Stimulated activated CD4-positive, alpha-beta T cell treated with anti-CD3 and anti-CD28 coated beads, Interleukin-1b, Interleukin-23, amount 100 ng/mL, for 48 hours (primary cell): ENCODE results near the gene OR2G2.
A peak's percentile ranks its signal among the peaks of the same experiment; 100 is the strongest.

Experiments
- DNase-seq: peaks from one replicate; pipeline ENCODE4 v3.0.0-alpha.2; 2020

OR2G2 gene, protein sequence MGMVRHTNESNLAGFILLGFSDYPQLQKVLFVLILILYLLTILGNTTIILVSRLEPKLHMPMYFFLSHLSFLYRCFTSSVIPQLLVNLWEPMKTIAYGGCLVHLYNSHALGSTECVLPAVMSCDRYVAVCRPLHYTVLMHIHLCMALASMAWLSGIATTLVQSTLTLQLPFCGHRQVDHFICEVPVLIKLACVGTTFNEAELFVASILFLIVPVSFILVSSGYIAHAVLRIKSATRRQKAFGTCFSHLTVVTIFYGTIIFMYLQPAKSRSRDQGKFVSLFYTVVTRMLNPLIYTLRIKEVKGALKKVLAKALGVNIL

DNA sequence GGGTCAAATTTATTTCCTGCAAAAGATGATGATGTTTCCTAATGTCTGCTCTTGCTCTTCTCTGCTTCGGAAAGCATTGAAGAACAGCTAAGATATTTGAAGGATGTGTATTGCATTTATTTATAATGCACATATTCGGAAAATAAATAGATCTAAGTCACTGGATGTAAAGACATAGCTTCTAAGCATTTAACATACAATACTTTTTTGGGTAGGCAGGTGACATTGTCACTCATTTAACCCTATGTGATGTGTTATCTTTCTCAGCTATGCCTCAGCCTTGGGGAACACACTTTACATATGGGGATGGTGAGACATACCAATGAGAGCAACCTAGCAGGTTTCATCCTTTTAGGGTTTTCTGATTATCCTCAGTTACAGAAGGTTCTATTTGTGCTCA, at the start of gene OR2G2:
Gene OR2G2, plus strand, starts transcription at position 301 of the 400 bp plus-strand sequence. Its CDS starts 0 bp downstream, at position 301.
- DNase-seq, result no peak

GRCh38 chr1:247538561-247538960, 49.6 kb upstream of the OR2G2 start:
- DNase-seq, result no peak

GRCh38 chr1:247539215-247539614, 48.9 kb upstream of the OR2G2 start:
- no peak for DNase-seq

- no peak for DNase-seq
Observed at GRCh38 chr1:247540581-247540980, 47.6 kb upstream of the OR2G2 start.

GRCh38 chr1:247542811-247543210, 45.3 kb upstream of the OR2G2 start:
- DNase-seq, result no peak

DNA sequence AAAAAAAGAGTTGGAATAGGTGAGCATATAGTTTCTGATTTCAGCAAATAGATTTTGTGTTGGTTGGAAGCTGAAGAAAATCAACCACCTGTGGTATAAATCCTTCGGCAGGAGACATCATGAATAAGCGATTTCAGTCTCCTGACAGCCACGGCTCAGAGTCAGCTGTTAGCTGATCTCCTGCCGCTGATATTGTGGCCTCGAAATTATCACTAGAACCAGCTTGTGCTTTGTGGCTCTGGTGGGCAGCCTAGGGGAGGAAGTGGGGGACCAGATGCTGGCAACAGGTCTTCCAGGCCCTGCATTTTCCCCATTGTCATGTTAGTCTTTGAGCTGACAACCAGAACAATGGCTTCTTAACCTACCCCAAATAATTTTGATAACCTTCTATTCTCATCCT, 40.1 kb upstream of the OR2G2 start:
- DNase-seq, result no peak

GRCh38 chr1:247548769-247549182, 39.4 kb upstream of the OR2G2 start, which contains the start of gene GCSAML:
GCSAML (plus strand) TSS chr1:247549134; CDS start chr1:247549192, 58 bp downstream.
- peak; percentile 5 for DNase-seq

DNA sequence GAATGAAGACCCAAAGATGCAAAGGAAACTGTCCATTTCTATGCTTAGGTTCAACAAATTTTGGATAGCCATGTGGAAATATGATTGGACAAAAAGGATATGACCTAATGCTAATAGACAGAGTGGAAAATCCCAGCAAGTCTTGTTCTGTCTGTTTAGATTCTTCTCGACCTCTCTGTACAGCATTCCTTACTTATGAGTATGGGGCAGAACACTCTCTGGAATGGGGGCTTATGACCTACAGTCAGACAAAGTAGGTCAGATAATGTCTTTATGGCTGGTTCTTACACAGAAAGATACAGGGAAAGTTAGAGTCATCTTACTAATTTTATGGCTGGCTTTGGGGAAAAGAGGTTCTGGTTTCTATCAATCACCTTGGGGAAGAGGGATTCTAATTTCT, 36.4 kb upstream of the OR2G2 start:
- no peak for DNase-seq

- DNase-seq, result no peak
Observed at GRCh38 chr1:247552231-247552630, 35.9 kb upstream of the OR2G2 start.

DNA sequence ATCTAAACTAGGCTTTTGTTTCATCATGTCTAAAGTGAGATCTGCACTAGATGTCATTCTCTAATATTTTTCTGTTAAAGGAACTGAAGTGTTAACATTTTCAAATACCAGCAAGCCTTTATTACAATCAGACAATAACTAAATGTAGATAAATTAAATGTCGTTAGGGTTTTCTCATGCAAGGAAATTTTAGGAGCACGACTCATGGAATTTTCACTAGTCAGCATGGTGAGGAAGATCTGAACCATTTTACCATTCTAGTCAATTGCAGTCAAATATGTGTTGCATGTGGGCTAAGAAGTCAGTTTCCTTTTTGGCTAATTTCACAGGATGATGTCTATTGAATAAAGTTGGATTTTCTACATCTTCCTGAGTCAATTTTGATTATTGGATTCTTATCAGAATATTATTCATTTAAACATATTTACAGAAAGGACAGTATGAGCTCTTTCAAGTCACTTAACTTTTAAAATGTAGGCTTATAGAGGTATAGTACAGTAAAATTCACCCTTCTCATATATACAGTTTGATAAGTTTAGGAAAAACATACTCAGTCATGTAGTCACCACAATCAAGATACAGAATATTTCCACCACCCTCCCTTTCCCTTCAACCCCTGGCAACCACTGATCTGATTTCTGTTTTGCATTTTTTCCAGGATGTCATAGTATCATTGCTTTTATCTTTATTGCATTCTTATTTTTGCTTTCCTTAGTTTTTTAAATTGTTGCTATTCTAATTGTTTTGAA, 30.1 kb upstream of the OR2G2 start:
- no peak for DNase-seq

GRCh38 chr1:247561711-247562110, 26.4 kb upstream of the OR2G2 start:
- DNase-seq, result no peak

DNA sequence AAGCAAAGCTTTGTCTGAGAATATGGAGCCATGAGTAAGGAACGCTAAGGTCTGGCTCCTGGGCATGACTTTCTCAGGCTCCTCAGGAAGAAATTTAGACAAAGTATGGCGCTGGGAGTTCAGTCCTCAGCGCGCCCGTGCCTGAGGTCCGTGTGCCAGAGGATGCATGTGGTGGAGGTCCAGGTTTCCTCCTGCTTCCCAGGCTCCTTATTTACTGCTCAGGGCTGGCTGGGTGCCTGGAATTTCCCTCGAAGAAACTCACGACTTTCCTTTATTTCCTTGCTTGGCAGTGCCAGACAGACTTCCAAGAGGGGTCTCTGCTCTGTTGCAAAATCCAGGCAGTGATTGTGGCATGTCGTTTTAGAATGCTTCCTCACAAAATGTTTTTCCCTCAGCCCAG, 26.0 kb upstream of the OR2G2 start:
- no peak for DNase-seq

DNA sequence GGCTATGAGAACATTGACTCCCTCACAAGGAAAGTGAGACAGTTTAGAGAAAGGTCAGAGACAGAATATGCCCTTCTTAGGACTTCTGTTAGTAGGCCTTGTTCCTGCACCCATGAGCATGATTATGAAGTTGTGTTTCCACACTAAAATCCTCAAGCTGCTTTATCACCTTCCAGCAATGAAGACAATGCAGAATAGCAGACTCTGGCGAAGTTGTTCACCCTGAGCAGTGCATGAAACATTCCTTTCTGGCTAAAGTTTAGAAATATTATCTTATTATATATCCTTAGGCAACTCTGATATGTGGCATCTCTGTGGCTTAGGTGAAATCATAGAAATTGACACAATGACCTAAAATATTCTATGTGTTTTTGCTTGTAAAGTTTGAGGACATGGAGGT, 13.9 kb upstream of the OR2G2 start:
- DNase-seq, result no peak

DNA sequence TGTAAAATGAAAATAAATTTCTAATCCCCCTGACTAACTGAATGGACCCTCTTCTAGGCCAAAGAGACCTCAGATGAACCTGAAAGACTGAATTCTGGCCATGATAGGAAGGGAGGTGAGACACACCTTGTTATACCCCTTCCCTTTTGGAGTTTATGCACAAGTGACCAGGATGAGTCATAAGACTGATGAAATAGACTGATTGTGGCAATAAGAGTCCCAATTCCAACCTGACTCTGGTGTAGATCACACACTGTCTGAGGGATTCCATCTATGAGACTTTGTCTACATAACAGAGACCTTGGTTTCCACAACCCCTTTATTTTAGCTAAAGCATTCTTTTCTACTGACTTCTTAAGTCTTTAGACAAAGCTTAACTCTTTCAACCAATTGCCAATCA, 13.5 kb upstream of the OR2G2 start:
- DNase-seq, result no peak

- DNase-seq, result no peak
Observed at GRCh38 chr1:247576514-247576913, 11.6 kb upstream of the OR2G2 start.

GRCh38 chr1:247578946-247579460, 9.2 kb upstream of the OR2G2 start:
- no peak for DNase-seq

GRCh38 chr1:247605286-247605685, 17.1 kb downstream of the OR2G2 start, which contains the start of gene OR2G3:
OR2G3 (plus strand) TSS chr1:247605586; CDS start chr1:247605586, 0 bp downstream.
- no peak for DNase-seq

DNA sequence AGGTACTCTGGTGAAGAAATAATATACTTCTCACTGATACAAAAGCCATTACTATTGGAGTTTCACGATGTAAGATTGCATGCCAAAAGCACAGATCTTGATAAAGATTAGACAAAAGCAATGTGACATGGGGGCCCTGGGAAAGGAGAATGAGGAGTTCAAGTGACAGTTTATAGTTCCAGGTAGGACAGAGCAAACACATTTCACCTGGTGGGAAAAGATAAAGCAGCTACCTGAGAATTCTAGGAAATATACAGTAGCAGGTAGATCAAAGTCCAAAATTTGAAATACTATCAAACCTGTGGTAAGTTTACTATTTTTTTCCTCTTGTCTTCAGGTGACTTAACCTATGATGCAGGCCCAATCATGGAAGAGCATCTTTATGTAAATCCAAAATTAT, 25.2 kb downstream of the OR2G2 start:
- DNase-seq, result no peak

DNA sequence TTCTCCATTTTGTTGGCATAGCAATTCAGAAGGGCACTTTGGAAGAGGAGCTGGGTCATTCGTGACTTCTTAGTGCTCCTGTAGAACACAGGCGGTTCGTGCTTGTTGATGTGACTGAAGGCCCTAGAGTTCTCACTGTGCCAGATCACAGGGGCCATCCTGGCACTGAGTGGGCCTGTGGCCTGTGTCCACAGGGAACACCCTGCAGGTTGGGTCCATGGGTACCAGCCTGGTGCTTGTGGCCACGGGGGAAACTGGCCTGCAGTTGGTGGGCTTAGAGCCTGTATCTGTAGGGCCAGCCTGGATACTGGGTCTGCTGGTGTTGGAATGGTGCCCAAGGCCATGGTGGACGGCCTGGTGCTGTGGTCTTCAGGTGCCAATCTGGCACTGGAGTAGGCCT, 26.5 kb downstream of the OR2G2 start:
- DNase-seq, result no peak

GRCh38 chr1:247627951-247628350, 39.8 kb downstream of the OR2G2 start:
- no peak for DNase-seq

DNA sequence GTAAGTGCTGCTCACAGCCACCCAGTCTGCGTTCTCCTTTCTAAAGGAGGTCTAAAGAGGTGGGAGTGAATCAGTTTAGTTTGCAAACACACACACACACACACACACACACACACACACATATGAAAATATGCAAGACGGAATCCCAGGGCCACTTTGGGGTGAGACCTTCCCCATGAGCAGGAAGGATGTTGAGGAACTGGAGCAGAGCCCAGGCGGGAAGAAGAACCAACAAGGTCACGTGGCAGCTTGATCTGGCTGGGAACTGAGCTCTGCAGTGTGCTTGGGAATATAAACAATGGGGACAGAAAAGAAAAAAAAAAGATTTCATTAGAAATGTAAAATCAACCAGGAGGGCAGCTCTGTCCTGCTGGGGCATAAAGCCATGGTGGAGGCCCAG, 49.9 kb downstream of the OR2G2 start:
- DNase-seq, result no peak

GRCh38 chr1:247638781-247639180, 50.6 kb downstream of the OR2G2 start:
- no peak for DNase-seq
